Muscle of leg (tissue), 11 donors: ENCODE measurements around the gene REX1BD. TPM values are rescaled to one million over a fixed set of nuclear protein-coding genes. Genes with fewer than 3 reads are reported as not detected.

Experiments
- DNase-seq: peaks from one replicate; pipeline ENCODE4 v3.0.0; 2013
- H3K27ac ChIP-seq: one replicate; pipeline ENCODE4 v1.5.1; 2013; ENCODE audit warnings: mild to moderate bottlenecking, low read length, control low read depth
- H3K27me3 ChIP-seq: one replicate; pipeline ENCODE4 v1.6.1; 2013; ENCODE audit warnings: low read length; ENCODE audit not compliant: control insufficient read depth, insufficient read depth
- H3K36me3 ChIP-seq: one replicate; pipeline ENCODE4 v1.6.1; 2013; ENCODE audit warnings: low read length; ENCODE audit not compliant: control insufficient read depth, insufficient read depth
- H3K4me1 ChIP-seq: one replicate; pipeline ENCODE4 v1.6.1; 2013; ENCODE audit warnings: low read length; ENCODE audit not compliant: control insufficient read depth, insufficient read depth
- H3K4me3 ChIP-seq: one replicate; pipeline ENCODE4 v1.5.1; 2013; ENCODE audit warnings: low read length, control low read depth
- H3K9me3 ChIP-seq: replicated peaks from 2 replicates; pipeline ENCODE4 v1.6.1; 2013; ENCODE audit warnings: low read depth, low read length; ENCODE audit not compliant: control insufficient read depth
- WGBS: methylation state at CpG from one replicate; pipeline ENCODE4 v1.1.5; 2013; ENCODE audit warnings: missing lambda C conversion rate; ENCODE audit not compliant: insufficient coverage; 5-methylcytosine and 5-hydroxymethylcytosine counted together
- polyA plus RNA-seq, 8 donors: library from polyadenylated mRNA; unstranded; fragments of 120-200 nt; gene quantifications; one replicate each; pipeline versions ENCODE4 v1.2.1 to v1.2.3, GENCODE V29; 2013; ENCODE audit warnings: inconsistent platforms in 1 of 8, low replicate concordance in 1 of 8; ENCODE audit not compliant: insufficient read length in 8 of 8, insufficient read depth in 1 of 8
- total RNA-seq: library from RNA; stranded (reverse); fragments of 120-200 nt; gene quantifications from one replicate; pipeline ENCODE4 v1.2.4, GENCODE V29; 2013

The REX1BD gene
- total and polyA plus RNA-seq, 9 donors: 27.4 to 61.5 (median 38.4) TPM

GRCh38 chr19:18543814-18544475 is 44.7 kb upstream of the REX1BD start:
- 0% methylated on average over 5 of the region's 12 CpGs for WGBS
- H3K4me3 ChIP-seq: peak overlapping the region; percentile 13
- H3K4me1 ChIP-seq: peaks cover 13% of the 10 kb centered on the region
- no peaks in the 10 kb centered on the region for H3K27me3 ChIP-seq
- peak; percentile 66 for DNase-seq
- no peaks in the 10 kb centered on the region for H3K9me3 ChIP-seq
- H3K36me3 ChIP-seq: peaks cover 23% of the 10 kb centered on the region
- no peak overlapping the region for H3K27ac ChIP-seq

GRCh38 chr19:18551631-18552030 is 37.0 kb upstream of the REX1BD start:
- no peaks in the 10 kb centered on the region for H3K36me3 ChIP-seq
- no peak overlapping the region for H3K4me3 ChIP-seq
- no peaks in the 10 kb centered on the region for H3K4me1 ChIP-seq
- WGBS: 62% methylated on average over 3 of the region's 6 CpGs
- peaks cover 2% of the 10 kb centered on the region for H3K27me3 ChIP-seq
- no peak for DNase-seq
- no peak overlapping the region for H3K27ac ChIP-seq
- no peaks in the 10 kb centered on the region for H3K9me3 ChIP-seq

- Histone ChIP-seq H3K27ac (peak within 1 kb of the TSS; percentile 97), H3K27me3 (no peaks in the 10 kb centered on the region), H3K4me3 (peak within 1 kb of the TSS; percentile 96), H3K9me3 (no peaks in the 10 kb centered on the region), H3K36me3 (peaks cover 5% of the 10 kb centered on the region), H3K4me1 (peaks cover 24% of the 10 kb centered on the region)
- peak; percentile 100 for DNase-seq
- under 1% methylated on average over 52 of the region's 58 CpGs for WGBS
These were observed 31.0 kb upstream of the REX1BD start, which contains the start of gene KXD1 for GRCh38 chr19:18557411-18558201. Gene KXD1 (plus strand): TSS chr19:18557870. CDS start chr19:18562057, 4,187 bp downstream.

GRCh38 chr19:18558202-18558555 is 30.4 kb upstream of the REX1BD start:
- 10% methylated on average over 6 of the region's 11 CpGs for WGBS
- peaks cover 10% of the 10 kb centered on the region for H3K36me3 ChIP-seq
- H3K4me1 ChIP-seq: peaks cover 24% of the 10 kb centered on the region

GRCh38 chr19:18558604-18559003 is 30.0 kb upstream of the REX1BD start:
- Histone ChIP-seq H3K36me3 (peaks cover 11% of the 10 kb centered on the region), H3K27me3 (no peaks in the 10 kb centered on the region), H3K27ac (peak overlapping the region; percentile 97), H3K9me3 (no peaks in the 10 kb centered on the region), H3K4me3 (peak overlapping the region; percentile 96), H3K4me1 (peaks cover 24% of the 10 kb centered on the region)
- no CpG with 5 or more reads among the region's 3 CpGs for WGBS
- no peak for DNase-seq

More at GRCh38 chr19:18558202-18558555, 30.4 kb upstream of the REX1BD start:
- H3K4me3 ChIP-seq: peak overlapping the region; percentile 96
- peak; percentile 37 for DNase-seq
- peak overlapping the region; percentile 97 for H3K27ac ChIP-seq
- no peaks in the 10 kb centered on the region for H3K9me3 ChIP-seq
- no peaks in the 10 kb centered on the region for H3K27me3 ChIP-seq

- H3K4me3 ChIP-seq: no peak overlapping the region
These were observed 28.9 kb upstream of the REX1BD start for GRCh38 chr19:18559685-18560084.

GRCh38 chr19:18562086-18562485 is 26.5 kb upstream of the REX1BD start:
- Histone ChIP-seq H3K36me3 (peaks cover 40% of the 10 kb centered on the region), H3K27ac (peak overlapping the region; percentile 92), H3K4me1 (peaks cover 22% of the 10 kb centered on the region), H3K9me3 (no peaks in the 10 kb centered on the region), H3K27me3 (no peaks in the 10 kb centered on the region), H3K4me3 (no peak overlapping the region)
- WGBS: 20% methylated on average over 14 of the region's 14 CpGs
- peak; percentile 68 for DNase-seq

More at GRCh38 chr19:18559685-18560084, 28.9 kb upstream of the REX1BD start:
- DNase-seq: no peak
- Histone ChIP-seq H3K4me1 (peaks cover 24% of the 10 kb centered on the region), H3K36me3 (peaks cover 19% of the 10 kb centered on the region), H3K27me3 (no peaks in the 10 kb centered on the region), H3K27ac (no peak overlapping the region), H3K9me3 (no peaks in the 10 kb centered on the region)
- WGBS: no CpG with 5 or more reads among the region's 5 CpGs

- H3K9me3 ChIP-seq: no peaks in the 10 kb centered on the region
- no peaks in the 10 kb centered on the region for H3K27me3 ChIP-seq
- no peak for DNase-seq
- peaks cover 60% of the 10 kb centered on the region for H3K36me3 ChIP-seq
- peaks cover 7% of the 10 kb centered on the region for H3K4me1 ChIP-seq
- 88% methylated on average over 8 of the region's 8 CpGs for WGBS
- no peak overlapping the region for H3K27ac ChIP-seq
- H3K4me3 ChIP-seq: no peak overlapping the region
These were observed 21.6 kb upstream of the REX1BD start for GRCh38 chr19:18566953-18567352.

- 92% methylated on average over 12 of the region's 15 CpGs for WGBS
- Histone ChIP-seq H3K4me1 (peaks cover 16% of the 10 kb centered on the region), H3K27ac (no peak overlapping the region), H3K9me3 (no peaks in the 10 kb centered on the region), H3K4me3 (no peak overlapping the region), H3K27me3 (no peaks in the 10 kb centered on the region), H3K36me3 (peaks cover 57% of the 10 kb centered on the region)
- no peak for DNase-seq
These were observed 20.2 kb upstream of the REX1BD start for GRCh38 chr19:18568367-18568766.

- Histone ChIP-seq H3K4me3 (peak within 1 kb of the TSS; percentile 83), H3K36me3 (peaks cover 63% of the 10 kb centered on the region), H3K4me1 (peaks cover 17% of the 10 kb centered on the region), H3K27me3 (no peaks in the 10 kb centered on the region), H3K9me3 (no peaks in the 10 kb centered on the region), H3K27ac (peak within 1 kb of the TSS; percentile 78)
- DNase-seq: peak; percentile 99
- WGBS: under 1% methylated on average over 75 of the region's 75 CpGs
These were observed 16.8 kb upstream of the REX1BD start, which contains the start of gene UBA52 for GRCh38 chr19:18571564-18572344. Gene UBA52 (plus strand): TSS chr19:18571857. CDS start chr19:18573301, 1,444 bp downstream.
